Measurements from ENCODE around the gene GRIK3. TPM values are rescaled to one million over a fixed set of nuclear protein-coding genes. Genes with fewer than 3 reads are reported as not detected.

GRIK3 gene
- total RNA-seq, 4 donors from 2014 or later: 0.75 to 9.8 (median 1.2) TPM

DNA sequence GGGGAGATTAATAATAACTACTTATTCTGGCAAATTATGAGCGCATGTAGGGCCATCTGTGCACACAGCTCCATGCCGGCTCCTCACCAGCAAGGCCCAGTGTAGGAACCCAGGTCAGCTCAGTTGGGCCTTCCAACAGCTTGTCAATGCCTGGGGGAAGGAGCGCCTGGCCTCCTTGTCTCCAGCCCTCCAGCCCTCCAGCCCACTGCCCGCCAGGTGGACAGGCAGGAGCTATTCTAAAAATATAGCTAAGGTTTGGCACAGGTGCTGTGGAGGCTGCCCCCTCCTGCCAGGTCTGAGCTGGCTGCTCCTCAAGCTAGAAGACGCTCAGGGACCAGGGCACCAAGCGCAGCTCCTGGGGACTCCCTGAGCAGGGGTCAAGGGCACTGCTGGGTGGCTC, 85.7 kb downstream of the GRIK3 start:
- H3K27me3 ChIP-seq: no peaks in the 10 kb centered on the region
- H3K4me1 ChIP-seq: no peaks in the 10 kb centered on the region
- in situ Hi-C loops (cut with MboI; ENCODE audit: low pct_ligation_motif_present in 1 of 4, low pct_unique_long_range_greater_than_20kb in 1 of 4, low sequenced_read_pairs in 3 of 4) (no loop called here), intact Hi-C loops (cut with DNase I; ENCODE audit: low total_unique reads) (no loop called here)
- no peak for TF ChIP-seq POLR2A (IDR thresholded peaks at IDR 0.05)
- no peak for TF ChIP-seq POLR2AphosphoS5 (IDR thresholded peaks at IDR 0.05)
- TF ChIP-seq, protein P1, sequence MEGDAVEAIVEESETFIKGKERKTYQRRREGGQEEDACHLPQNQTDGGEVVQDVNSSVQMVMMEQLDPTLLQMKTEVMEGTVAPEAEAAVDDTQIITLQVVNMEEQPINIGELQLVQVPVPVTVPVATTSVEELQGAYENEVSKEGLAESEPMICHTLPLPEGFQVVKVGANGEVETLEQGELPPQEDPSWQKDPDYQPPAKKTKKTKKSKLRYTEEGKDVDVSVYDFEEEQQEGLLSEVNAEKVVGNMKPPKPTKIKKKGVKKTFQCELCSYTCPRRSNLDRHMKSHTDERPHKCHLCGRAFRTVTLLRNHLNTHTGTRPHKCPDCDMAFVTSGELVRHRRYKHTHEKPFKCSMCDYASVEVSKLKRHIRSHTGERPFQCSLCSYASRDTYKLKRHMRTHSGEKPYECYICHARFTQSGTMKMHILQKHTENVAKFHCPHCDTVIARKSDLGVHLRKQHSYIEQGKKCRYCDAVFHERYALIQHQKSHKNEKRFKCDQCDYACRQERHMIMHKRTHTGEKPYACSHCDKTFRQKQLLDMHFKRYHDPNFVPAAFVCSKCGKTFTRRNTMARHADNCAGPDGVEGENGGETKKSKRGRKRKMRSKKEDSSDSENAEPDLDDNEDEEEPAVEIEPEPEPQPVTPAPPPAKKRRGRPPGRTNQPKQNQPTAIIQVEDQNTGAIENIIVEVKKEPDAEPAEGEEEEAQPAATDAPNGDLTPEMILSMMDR (IDR thresholded peaks at IDR 0.05): no peak
- no peak for TF ChIP-seq EP300 (IDR thresholded peaks at IDR 0.05; ENCODE audit: low read depth)
- H3K9me3 ChIP-seq: no peaks in the 10 kb centered on the region
- no peak overlapping the region for H3K27ac ChIP-seq
- DNase-seq: no peak
- no peak overlapping the region for H3K4me3 ChIP-seq
- WGBS, 2 donors (ENCODE audit: low coverage in 1 of 2): 87% methylated on average over 6 of the region's 6 CpGs; no CpG with 5 or more reads in 1 of the 2 donors
- no peaks in the 10 kb centered on the region for H3K36me3 ChIP-seq

DNA sequence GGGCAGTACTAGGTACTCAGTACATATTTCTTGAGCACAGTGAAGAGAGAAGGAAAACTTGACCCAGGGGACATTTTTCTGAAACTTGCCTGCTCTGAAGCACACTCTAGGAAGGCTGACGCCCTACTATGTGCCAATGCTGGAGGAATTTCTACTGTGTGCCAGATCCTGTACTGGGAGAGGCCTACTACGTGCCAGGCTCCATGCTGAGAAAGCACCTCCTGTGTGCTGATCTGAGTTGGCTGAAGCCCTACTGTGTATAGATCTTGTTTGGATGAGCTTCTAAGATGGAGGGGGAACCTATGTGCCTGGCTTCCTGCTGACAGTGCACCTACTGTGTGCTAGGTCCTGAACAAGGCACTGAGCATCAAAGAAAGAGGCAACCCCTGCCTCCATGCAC, 86.2 kb downstream of the GRIK3 start:
- Histone ChIP-seq H3K4me3 (no peak overlapping the region), H3K9me3 (no peaks in the 10 kb centered on the region), H3K4me1 (no peaks in the 10 kb centered on the region), H3K27ac (no peak overlapping the region), H3K27me3 (peaks cover 2% of the 10 kb centered on the region), H3K36me3 (no peaks in the 10 kb centered on the region)
- WGBS, 2 donors (ENCODE audit: low coverage in 1 of 2): 0 to 44% methylated on average over 1 to 2 of the region's 2 CpGs
- in situ Hi-C loops (cut with MboI; ENCODE audit: low pct_ligation_motif_present in 1 of 4, low pct_unique_long_range_greater_than_20kb in 1 of 4, low sequenced_read_pairs in 3 of 4): no loop called here
- intact Hi-C loops (cut with DNase I; ENCODE audit: low total_unique reads): no loop called here
- no peak for DNase-seq
- TF ChIP-seq EP300 (IDR thresholded peaks at IDR 0.05; ENCODE audit: low read depth) (no peak), POLR2AphosphoS5 (IDR thresholded peaks at IDR 0.05) (no peak), POLR2A (IDR thresholded peaks at IDR 0.05) (no peak)
- TF ChIP-seq, protein P1 (IDR thresholded peaks at IDR 0.05): no peak

DNA sequence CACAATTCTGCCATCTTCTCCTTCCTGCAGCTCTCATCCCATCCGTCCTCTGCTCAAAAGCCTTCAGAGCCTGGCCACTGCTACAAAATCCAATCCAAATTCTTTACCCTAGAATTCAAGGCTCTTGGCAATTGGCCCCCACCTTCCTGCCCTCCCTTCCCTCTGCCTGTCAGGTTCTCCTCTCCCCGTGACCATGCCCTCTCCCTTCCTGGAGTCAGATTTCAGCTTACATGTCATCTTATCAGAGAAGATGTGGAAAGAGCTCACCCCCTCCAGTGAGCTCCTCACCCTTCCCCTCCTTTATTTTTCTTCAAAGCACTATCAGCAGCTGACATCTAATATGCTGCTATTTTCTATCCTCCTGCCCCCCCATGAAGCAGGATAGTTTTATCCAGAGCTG, 86.9 kb downstream of the GRIK3 start:
- H3K9me3 ChIP-seq: no peaks in the 10 kb centered on the region
- 0 to 20% methylated on average over 2 of the region's 2 CpGs for WGBS, 2 donors (ENCODE audit: low coverage in 1 of 2)
- intact Hi-C loops (cut with DNase I; ENCODE audit: low total_unique reads): no loop called here
- peaks cover 8% of the 10 kb centered on the region for H3K27me3 ChIP-seq
- no peak for DNase-seq
- H3K27ac ChIP-seq: no peak overlapping the region
- TF ChIP-seq, protein P1 (IDR thresholded peaks at IDR 0.05): no peak
- no peak for TF ChIP-seq POLR2AphosphoS5 (IDR thresholded peaks at IDR 0.05)
- no peak for TF ChIP-seq POLR2A (IDR thresholded peaks at IDR 0.05)
- in situ Hi-C loops (cut with MboI; ENCODE audit: low pct_ligation_motif_present in 1 of 4, low pct_unique_long_range_greater_than_20kb in 1 of 4, low sequenced_read_pairs in 3 of 4): no loop called here
- H3K4me1 ChIP-seq: no peaks in the 10 kb centered on the region
- H3K4me3 ChIP-seq: no peak overlapping the region
- no peaks in the 10 kb centered on the region for H3K36me3 ChIP-seq

DNA sequence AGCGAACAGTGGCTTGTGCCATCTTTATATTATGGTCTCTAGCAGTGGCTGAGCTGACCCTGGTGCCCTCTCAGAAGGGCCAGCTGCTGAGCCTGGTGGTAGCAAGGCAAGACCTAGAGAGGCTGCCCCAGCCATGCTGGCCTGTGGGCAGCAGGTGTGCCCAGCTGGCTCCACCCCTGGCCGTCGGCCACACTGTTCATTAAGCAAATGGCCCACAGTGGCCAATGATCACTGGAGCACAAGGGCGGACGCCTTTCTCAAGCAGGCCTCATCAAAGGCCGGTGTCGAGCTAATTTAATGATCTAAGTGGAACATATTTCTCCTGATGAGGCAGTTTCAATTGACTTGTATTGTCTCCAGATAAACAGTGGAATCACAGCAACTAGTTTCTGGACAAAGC, 89.4 kb downstream of the GRIK3 start:
- no peak for TF ChIP-seq EP300 (IDR thresholded peaks at IDR 0.05; ENCODE audit: low read depth)
- TF ChIP-seq POLR2A (IDR thresholded peaks at IDR 0.05): no peak
- TF ChIP-seq POLR2AphosphoS5 (IDR thresholded peaks at IDR 0.05): no peak
- TF ChIP-seq, protein P1 (IDR thresholded peaks at IDR 0.05): no peak
- no peak overlapping the region for H3K4me3 ChIP-seq
- no peak overlapping the region for H3K27ac ChIP-seq
- intact Hi-C loops (cut with DNase I; ENCODE audit: low total_unique reads) (no loop called here), in situ Hi-C loops (cut with MboI; ENCODE audit: low pct_ligation_motif_present in 1 of 4, low pct_unique_long_range_greater_than_20kb in 1 of 4, low sequenced_read_pairs in 3 of 4) (no loop called here)
- H3K4me1 ChIP-seq: no peaks in the 10 kb centered on the region
- H3K36me3 ChIP-seq: no peaks in the 10 kb centered on the region
- H3K9me3 ChIP-seq: no peaks in the 10 kb centered on the region
- 40 to 59% methylated on average over 1 to 7 of the region's 7 CpGs for WGBS, 2 donors (ENCODE audit: low coverage in 1 of 2)
- no peak for DNase-seq
- peaks cover 13% of the 10 kb centered on the region for H3K27me3 ChIP-seq
